Thymus (tissue), 11 donors: Measurements from ENCODE around the gene ZCCHC7. TPM values are rescaled to one million over a fixed set of nuclear protein-coding genes. Genes with fewer than 3 reads are reported as not detected.

Experiments
- DNase-seq, 9 donors: peaks; one replicate each; pipeline ENCODE4 v3.0.0-alpha.2; 2013; ENCODE audit warnings: low spot score in 9 of 9, low read depth in 6 of 9, missing footprints in 1 of 9
- H3K27ac ChIP-seq, 2 donors: one replicate each; pipeline ENCODE4 v1.5.1; 2013; ENCODE audit warnings: control low read depth in 1 of 2, low read depth in 1 of 2, low read length in 1 of 2, mild to moderate bottlenecking in 1 of 2, moderate library complexity in 1 of 2
- H3K27me3 ChIP-seq, 2 donors: one replicate each; pipeline ENCODE4 v1.5.1; 2013; ENCODE audit warnings: low read length in 1 of 2; ENCODE audit not compliant: control insufficient read depth in 2 of 2, insufficient read depth in 1 of 2
- H3K36me3 ChIP-seq, 2 donors: one replicate each; pipeline ENCODE4 v1.5.1; 2013; ENCODE audit warnings: low read length in 1 of 2, mild to moderate bottlenecking in 1 of 2, moderate library complexity in 1 of 2; ENCODE audit not compliant: control insufficient read depth in 2 of 2, insufficient read depth in 2 of 2
- H3K4me1 ChIP-seq, 2 donors: one replicate each; pipeline ENCODE4 v1.5.1; 2013; ENCODE audit warnings: low read length in 2 of 2; ENCODE audit not compliant: control insufficient read depth in 2 of 2, insufficient read depth in 2 of 2
- H3K4me3 ChIP-seq, 2 donors: one replicate each; pipeline ENCODE4 v1.5.1; 2013; ENCODE audit warnings: low read length in 2 of 2, control low read depth in 1 of 2, mild to moderate bottlenecking in 1 of 2
- H3K9me3 ChIP-seq, 2 donors: one replicate each; pipeline ENCODE4 v1.5.1; 2013; ENCODE audit warnings: low read length in 1 of 2, mild to moderate bottlenecking in 1 of 2; ENCODE audit not compliant: control insufficient read depth in 2 of 2, insufficient read depth in 1 of 2
- WGBS: extraction: QIAGEN DNeasy Blood & Tissue Kit; methylation state at CpG from one replicate; pipeline ENCODE4 v1.1.7; 2013; 5-methylcytosine and 5-hydroxymethylcytosine counted together
- polyA plus RNA-seq: library from polyadenylated mRNA; stranded (reverse); fragments of 200-250 nt; gene quantifications from one replicate; pipeline ENCODE4 v1.2.3, GENCODE V29; 2013
- total RNA-seq: library from RNA; stranded (reverse); fragments of 120-200 nt; gene quantifications from one replicate; pipeline ENCODE4 v1.2.4, GENCODE V29; 2013
- donor health status: healthy.

ZCCHC7 gene
- total and polyA plus RNA-seq, 2 donors = 21.8 to 22.6 TPM

- Histone ChIP-seq H3K4me1 (no peaks in the 10 kb centered on the region), H3K36me3 (no peaks in the 10 kb centered on the region), H3K4me3 (no peak overlapping the region), H3K9me3 (no peaks in the 10 kb centered on the region), H3K27ac (no peak overlapping the region), H3K27me3 (no peaks in the 10 kb centered on the region)
- 89% methylated on average over 1 of the region's 1 CpG for WGBS
- no peak for DNase-seq
Observed at GRCh38 chr9:37241340-37241739, 121.0 kb downstream of the ZCCHC7 start.

GRCh38 chr9:37242089-37242488 lies 121.7 kb downstream of the ZCCHC7 start:
- Histone ChIP-seq H3K27ac (no peak overlapping the region), H3K36me3 (no peaks in the 10 kb centered on the region), H3K27me3 (no peaks in the 10 kb centered on the region), H3K4me3 (no peak overlapping the region), H3K4me1 (no peaks in the 10 kb centered on the region), H3K9me3 (no peaks in the 10 kb centered on the region)
- DNase-seq = no peak
- WGBS = 99% methylated on average over 1 of the region's 1 CpG

DNA sequence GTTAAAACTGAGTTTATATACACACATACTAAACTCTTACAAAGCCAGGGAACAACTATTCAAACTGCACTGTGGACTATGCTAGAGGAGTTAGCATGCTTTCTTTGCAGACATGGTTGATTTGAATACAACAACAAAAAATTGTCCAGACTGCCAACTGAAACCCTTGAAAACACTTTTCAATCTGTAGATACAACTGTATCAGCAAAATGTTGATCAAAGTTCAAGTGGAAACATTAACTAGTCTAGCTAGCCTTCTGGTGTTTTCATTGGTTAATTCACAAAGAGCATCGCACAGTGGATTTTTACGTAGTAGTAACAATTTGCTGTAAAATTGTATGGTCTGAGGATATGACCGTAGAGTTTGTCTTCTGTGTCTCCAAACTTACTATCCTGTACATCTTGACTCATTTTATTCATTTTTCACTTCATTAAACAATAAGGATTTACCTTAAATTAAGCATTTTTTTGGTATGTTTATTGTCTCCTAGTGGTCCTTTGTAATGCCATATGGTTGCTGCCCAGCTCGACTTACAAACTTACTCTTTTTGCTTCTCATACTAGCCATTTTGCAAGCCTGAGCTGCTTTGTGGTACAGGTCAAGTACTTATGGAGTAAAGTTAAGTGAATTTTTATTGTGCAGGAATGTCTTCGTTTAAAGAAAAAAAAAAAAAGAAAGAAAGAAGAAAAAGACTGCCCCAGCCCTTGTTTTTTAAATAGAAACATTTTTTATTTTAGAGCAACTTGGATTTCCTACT lies 123.4 kb downstream of the ZCCHC7 start:
- 96% methylated on average over 5 of the region's 5 CpGs for WGBS
- H3K4me1 ChIP-seq = no peaks in the 10 kb centered on the region
- H3K27ac ChIP-seq = no peak overlapping the region
- H3K27me3 ChIP-seq = no peaks in the 10 kb centered on the region
- H3K9me3 ChIP-seq = no peaks in the 10 kb centered on the region
- DNase-seq = no peak
- H3K4me3 ChIP-seq = no peak overlapping the region
- no peaks in the 10 kb centered on the region for H3K36me3 ChIP-seq

GRCh38 chr9:37246826-37247225 lies 126.5 kb downstream of the ZCCHC7 start:
- WGBS = 99% methylated on average over 3 of the region's 3 CpGs
- no peak overlapping the region for H3K27ac ChIP-seq
- H3K36me3 ChIP-seq = no peaks in the 10 kb centered on the region
- no peak for DNase-seq
- no peaks in the 10 kb centered on the region for H3K27me3 ChIP-seq
- H3K4me1 ChIP-seq = no peaks in the 10 kb centered on the region
- H3K9me3 ChIP-seq = no peaks in the 10 kb centered on the region
- no peak overlapping the region for H3K4me3 ChIP-seq

DNA sequence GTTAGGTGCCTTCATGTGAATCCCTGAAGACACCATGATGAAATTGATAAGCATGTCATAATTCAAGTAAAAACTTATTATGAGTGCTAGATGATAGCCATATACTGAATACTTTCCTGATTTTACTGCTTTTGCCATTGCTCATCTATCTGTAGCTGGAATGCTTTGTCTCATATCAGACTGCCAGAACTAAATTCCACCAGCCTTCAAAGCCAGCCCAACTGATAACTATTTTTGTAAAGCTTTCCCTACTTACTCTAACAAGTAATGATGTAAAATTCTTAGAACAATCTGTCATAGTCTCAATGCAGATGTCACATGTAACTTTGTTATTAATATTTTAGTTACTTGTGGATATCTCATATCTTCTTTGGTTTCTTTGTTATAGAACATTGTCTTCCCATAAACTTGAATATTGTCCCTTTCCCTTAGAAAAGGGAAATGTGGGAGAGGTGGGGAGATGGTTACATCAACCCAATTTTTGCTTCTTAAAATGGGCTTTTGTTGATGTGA lies 128.3 kb downstream of the ZCCHC7 start:
- Histone ChIP-seq H3K4me3 (no peak overlapping the region), H3K9me3 (no peaks in the 10 kb centered on the region), H3K4me1 (no peaks in the 10 kb centered on the region), H3K27me3 (no peaks in the 10 kb centered on the region), H3K36me3 (no peaks in the 10 kb centered on the region), H3K27ac (no peak overlapping the region)
- DNase-seq = no peak

DNA sequence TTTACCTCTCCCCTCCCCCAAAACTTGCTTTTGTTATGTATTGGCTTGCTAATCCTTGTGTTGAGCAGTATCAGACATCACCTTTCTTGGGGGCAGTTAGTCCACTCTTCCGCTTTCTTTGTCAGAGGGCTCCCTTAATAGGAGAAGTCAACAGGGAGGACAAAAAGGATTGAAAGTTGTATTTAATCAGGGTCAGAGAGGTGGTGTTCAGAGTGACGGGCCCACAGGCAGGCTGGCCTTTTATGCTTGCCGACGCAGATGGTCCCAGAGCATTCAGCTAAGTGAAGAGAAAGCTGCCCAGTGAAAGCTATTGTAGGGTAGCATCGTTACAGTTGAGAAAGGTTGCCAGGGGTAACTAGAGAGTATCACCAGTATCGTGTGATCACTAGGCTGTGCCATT lies 131.1 kb downstream of the ZCCHC7 start:
- no peak overlapping the region for H3K27ac ChIP-seq
- no peaks in the 10 kb centered on the region for H3K36me3 ChIP-seq
- no peak overlapping the region for H3K4me3 ChIP-seq
- no peaks in the 10 kb centered on the region for H3K4me1 ChIP-seq
- DNase-seq = no peak
- H3K9me3 ChIP-seq = no peaks in the 10 kb centered on the region
- WGBS = 96% methylated on average over 6 of the region's 6 CpGs
- no peaks in the 10 kb centered on the region for H3K27me3 ChIP-seq

GRCh38 chr9:37253377-37253937 lies 133.1 kb downstream of the ZCCHC7 start:
- WGBS = 96% methylated on average over 4 of the region's 4 CpGs
- no peaks in the 10 kb centered on the region for H3K27me3 ChIP-seq
- H3K9me3 ChIP-seq = no peaks in the 10 kb centered on the region
- H3K4me3 ChIP-seq = no peak overlapping the region
- H3K4me1 ChIP-seq = no peaks in the 10 kb centered on the region
- DNase-seq = no peak
- H3K27ac ChIP-seq = no peak overlapping the region
- H3K36me3 ChIP-seq = no peaks in the 10 kb centered on the region

- Histone ChIP-seq H3K4me3 (no peak overlapping the region), H3K9me3 (no peaks in the 10 kb centered on the region), H3K36me3 (peaks cover 0 to 1% of the 10 kb centered on the region in 2 donors), H3K4me1 (no peaks in the 10 kb centered on the region), H3K27ac (no peak overlapping the region), H3K27me3 (no peaks in the 10 kb centered on the region)
- no peak for DNase-seq
- 97% methylated on average over 2 of the region's 2 CpGs for WGBS
Observed at GRCh38 chr9:37255187-37255586, 134.8 kb downstream of the ZCCHC7 start.

- Histone ChIP-seq H3K27me3 (no peaks in the 10 kb centered on the region), H3K4me1 (no peaks in the 10 kb centered on the region), H3K27ac (no peak overlapping the region), H3K4me3 (no peak overlapping the region), H3K36me3 (peaks cover 0 to 3% of the 10 kb centered on the region in 2 donors), H3K9me3 (no peaks in the 10 kb centered on the region)
- 84% methylated on average over 4 of the region's 4 CpGs for whole genome bisulfite sequencing
- DNase-seq = no peak
Observed at GRCh38 chr9:37255944-37256862, 135.8 kb downstream of the ZCCHC7 start.
